Inflammatory macrophage treated with lipopolysaccharide for 1 hour (primary cell): ENCODE measurements around the gene ESYT3.
"Not testable (repeated sequence)": the region's sequence is repeated elsewhere in the genome, so short reads cannot be mapped to it uniquely, and the experiment has no call there.

Source experiments
- DNase-seq, 2 donors: peaks; one replicate each; pipeline ENCODE4 v3.0.0-alpha.2; 2020 to 2022

ESYT3 gene

GRCh38 chr3:138495638-138496037 is 61.2 kb downstream of the ESYT3 start:
- not testable (repeated sequence) for DNase-seq

DNA sequence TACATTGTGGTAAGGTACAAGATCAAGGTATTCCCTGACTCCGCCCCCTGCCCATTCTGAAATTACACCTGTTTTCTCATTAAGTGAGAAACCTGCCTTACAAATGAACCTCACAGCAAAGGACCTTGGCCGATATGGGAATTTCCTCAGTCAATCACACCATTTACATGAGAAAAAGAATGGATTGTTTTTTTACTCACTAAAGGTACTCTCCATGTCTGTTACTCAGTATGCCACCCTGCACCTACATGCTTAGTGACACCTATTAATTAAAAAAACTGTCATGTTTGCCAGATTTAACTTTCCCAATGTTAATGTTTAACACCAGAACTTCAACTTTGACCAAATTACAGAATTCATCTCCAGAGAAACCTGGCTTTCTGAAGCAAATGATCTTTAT is 62.0 kb downstream of the ESYT3 start:
- DNase-seq: no peak

DNA sequence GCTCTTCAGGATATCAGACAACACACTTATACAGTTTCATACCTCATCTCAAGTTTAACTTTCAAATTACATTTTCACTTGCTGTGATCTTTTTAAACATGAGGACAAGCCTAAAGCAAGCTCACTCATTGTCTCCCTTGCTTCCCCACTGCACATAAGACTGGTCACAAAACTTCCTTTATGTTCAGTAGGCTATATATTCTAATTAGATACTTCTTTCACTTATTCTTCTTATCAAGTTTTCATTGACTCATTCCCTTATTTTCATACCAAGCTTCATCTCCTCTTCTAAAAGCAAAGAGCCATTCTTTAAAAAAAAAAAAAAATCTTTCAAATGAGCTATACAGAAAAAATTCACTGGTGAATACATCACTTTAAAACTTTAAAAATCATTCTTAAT is 62.6 kb downstream of the ESYT3 start:
- DNase-seq: no peak

GRCh38 chr3:138497851-138498250 is 63.4 kb downstream of the ESYT3 start:
- no peak for DNase-seq

DNA sequence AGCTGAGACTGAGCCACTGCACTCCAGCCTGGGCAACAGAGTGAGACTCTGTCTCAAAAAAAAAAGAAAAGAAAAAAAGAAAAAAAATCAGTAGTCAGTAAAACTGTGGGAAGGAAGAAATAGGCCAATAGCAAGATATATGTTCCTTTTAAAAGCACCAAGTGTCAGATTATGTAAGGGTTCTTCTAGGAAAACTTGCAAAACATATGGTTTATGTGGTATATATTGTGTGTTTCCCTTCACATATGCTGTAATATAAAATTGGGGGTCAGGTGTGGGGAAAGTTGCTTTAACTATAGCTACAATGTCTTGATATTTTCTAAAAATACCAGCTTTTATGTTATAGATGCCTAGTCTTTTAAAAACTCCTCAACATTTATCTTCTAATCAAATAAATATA is 64.6 kb downstream of the ESYT3 start:
- DNase-seq: no peak

DNA sequence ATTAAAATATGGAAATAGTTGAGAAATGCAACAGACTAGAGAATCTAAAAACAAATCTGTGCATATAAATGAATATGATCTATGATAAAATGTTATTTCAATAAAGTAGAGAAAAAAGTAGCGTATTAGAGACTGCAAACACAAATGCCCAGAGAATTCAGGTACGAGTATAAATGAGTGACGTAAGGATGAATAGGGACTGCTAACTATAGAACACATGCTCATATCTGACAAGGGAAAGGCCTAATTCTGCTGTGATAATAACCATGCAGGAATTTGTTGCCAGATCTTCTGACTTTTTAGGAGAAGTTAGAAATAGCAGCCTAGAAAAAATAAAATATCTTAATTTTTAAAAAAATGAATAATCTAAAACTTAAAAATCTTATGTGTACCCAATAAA is 73.1 kb downstream of the ESYT3 start:
- DNase-seq: no peak

- no peak for DNase-seq
Measured at GRCh38 chr3:138509586-138509985, 75.2 kb downstream of the ESYT3 start.

DNA sequence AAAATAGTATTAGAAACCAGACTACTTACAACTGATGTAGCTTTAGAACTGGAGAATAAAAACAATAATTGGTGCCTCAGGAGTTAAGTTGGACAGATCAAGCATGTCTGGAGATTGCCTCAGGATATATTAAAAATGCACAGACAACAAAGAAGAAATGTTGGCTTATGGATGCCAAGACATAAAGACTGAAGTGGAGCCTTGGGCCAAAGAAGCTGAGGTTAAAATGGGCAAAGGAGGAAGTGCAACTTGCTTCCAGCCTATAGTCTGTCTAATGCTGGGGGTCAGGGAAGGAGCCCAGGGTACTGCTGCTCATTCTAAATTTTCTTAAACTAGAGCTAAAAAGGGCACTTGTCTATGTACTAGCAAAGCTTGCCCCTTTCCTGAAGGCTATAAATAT is 77.5 kb downstream of the ESYT3 start:
- DNase-seq: no peak

DNA sequence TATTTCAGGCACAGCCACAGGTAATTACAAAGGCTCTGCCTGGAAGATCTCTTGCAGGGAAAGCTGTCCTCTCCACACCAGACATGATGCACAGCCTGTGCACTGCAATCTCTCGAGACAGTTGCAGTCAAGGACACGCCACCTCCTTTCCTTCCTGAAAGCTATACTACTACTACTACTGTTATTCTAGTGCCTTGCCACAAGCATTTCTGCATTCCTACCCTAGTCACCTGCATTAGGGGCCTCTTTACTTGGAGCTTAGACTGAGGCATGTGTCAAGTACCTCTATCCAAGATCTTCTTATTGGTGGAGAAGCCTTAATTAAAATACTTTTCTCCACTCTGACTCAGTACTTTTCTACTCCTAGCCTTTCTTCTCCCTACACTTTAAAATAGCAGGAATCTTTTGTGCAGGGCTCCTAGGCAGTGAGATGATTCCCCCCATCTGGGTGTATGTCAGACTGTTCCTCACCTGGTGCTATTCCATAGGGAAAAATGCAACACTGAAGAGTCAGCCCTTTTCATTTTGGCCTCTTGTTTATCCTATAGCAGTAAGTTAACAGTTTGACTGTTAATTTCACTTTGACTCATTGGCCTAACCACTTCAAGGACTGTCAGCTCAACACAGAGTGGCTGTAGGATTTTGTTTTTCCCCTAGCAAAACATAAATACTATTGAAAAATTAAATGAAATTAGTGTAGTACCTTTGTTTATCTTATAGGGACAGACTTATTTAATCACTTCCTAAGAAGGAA is 78.9 kb downstream of the ESYT3 start:
- DNase-seq: no peak

- not testable (repeated sequence) for DNase-seq
Measured at GRCh38 chr3:138521445-138521844, 87.0 kb downstream of the ESYT3 start.
